H9 (cell line): ENCODE data around the gene BCAS1. TPM values are rescaled to one million over a fixed set of nuclear protein-coding genes. Genes with fewer than 3 reads are reported as not detected.

Experiments
- DNase-seq: peaks from one replicate; pipeline ENCODE4 v3.0.0-alpha.2; 2017
- H2AFZ ChIP-seq: one replicate; pipeline ENCODE4 v1.6.1; 2013; ENCODE audit warnings: mild to moderate bottlenecking, low read length, control low read depth, moderate library complexity
- H2AK5ac ChIP-seq: 2 replicates; pipeline ENCODE4 v1.6.1; 2013; ENCODE audit warnings: low read length, control low read depth, mixed read lengths; ENCODE audit not compliant: insufficient read length
- H2BK120ac ChIP-seq: one replicate; pipeline ENCODE4 v1.6.1; 2013; ENCODE audit warnings: low read depth, mild to moderate bottlenecking, low read length, control low read depth, inconsistent platforms; ENCODE audit not compliant: poor library complexity, severe bottlenecking
- H2BK12ac ChIP-seq: 2 replicates; pipeline ENCODE4 v1.6.1; 2013; ENCODE audit warnings: low read length, control low read depth, mixed read lengths, low read depth; ENCODE audit not compliant: insufficient read length
- H2BK15ac ChIP-seq: 2 replicates; pipeline ENCODE4 v1.6.1; 2013; ENCODE audit warnings: low read depth, low read length, control low read depth
- H2BK20ac ChIP-seq: one replicate; pipeline ENCODE4 v1.6.1; 2013; ENCODE audit warnings: low read depth, mild to moderate bottlenecking, low read length, control low read depth, inconsistent platforms; ENCODE audit not compliant: poor library complexity, severe bottlenecking
- H2BK5ac ChIP-seq: 2 replicates; pipeline ENCODE4 v1.6.1; 2013; ENCODE audit warnings: low read length, control low read depth, mixed read lengths; ENCODE audit not compliant: insufficient read length
- H3K14ac ChIP-seq: 2 replicates; pipeline ENCODE4 v1.6.1; 2013; ENCODE audit warnings: low read length, control low read depth; ENCODE audit not compliant: insufficient read depth
- H3K18ac ChIP-seq: 2 replicates; pipeline ENCODE4 v1.6.1; 2013; ENCODE audit warnings: low read depth, mild to moderate bottlenecking, mixed read lengths, low read length, control low read depth; ENCODE audit not compliant: insufficient read length
- H3K23ac ChIP-seq: 2 replicates; pipeline ENCODE4 v1.6.1; 2013; ENCODE audit warnings: low read length, control low read depth, mixed read lengths, low read depth; ENCODE audit not compliant: insufficient read length
- H3K23me2 ChIP-seq: 2 replicates; pipeline ENCODE4 v1.6.1; 2013; ENCODE audit warnings: low read depth, mild to moderate bottlenecking, mixed read lengths, low read length, control low read depth; ENCODE audit not compliant: insufficient read length, poor library complexity, severe bottlenecking
- H3K27ac ChIP-seq: 2 replicates; pipeline ENCODE4 v1.5.1; 2013; ENCODE audit warnings: low read length, control low read depth, mixed read lengths, low read depth; ENCODE audit not compliant: insufficient read length
- H3K27me3 ChIP-seq: 2 replicates; pipeline ENCODE4 v1.6.1; 2013; ENCODE audit warnings: low read length, control low read depth, inconsistent platforms; ENCODE audit not compliant: insufficient read depth
- H3K4ac ChIP-seq: 2 replicates; pipeline ENCODE4 v1.6.1; 2013; ENCODE audit warnings: low read depth, mild to moderate bottlenecking, control low read depth, inconsistent platforms, low read length, moderate library complexity
- H3K4me1 ChIP-seq: 2 replicates; pipeline ENCODE4 v1.6.1; 2013; ENCODE audit warnings: low read length, control low read depth, inconsistent platforms; ENCODE audit not compliant: insufficient read depth
- H3K4me2 ChIP-seq: 2 replicates; pipeline ENCODE4 v1.6.1; 2013; ENCODE audit warnings: low read length, control low read depth, mixed read lengths; ENCODE audit not compliant: insufficient read length, insufficient read depth
- H3K56ac ChIP-seq: 2 replicates; pipeline ENCODE4 v1.6.1; 2013; ENCODE audit warnings: low read depth, mild to moderate bottlenecking, mixed read lengths, low read length, control low read depth; ENCODE audit not compliant: insufficient read length
- H3K79me1 ChIP-seq: 2 replicates; pipeline ENCODE4 v1.6.1; 2013; ENCODE audit warnings: low read depth, mild to moderate bottlenecking, moderate library complexity, low read length, control low read depth, inconsistent platforms; ENCODE audit not compliant: insufficient read depth, poor library complexity, severe bottlenecking
- H3K79me2 ChIP-seq: 2 replicates; pipeline ENCODE4 v1.6.1; 2013; ENCODE audit warnings: low read length, control low read depth, inconsistent platforms; ENCODE audit not compliant: insufficient read depth
- H3K9ac ChIP-seq: 2 replicates; pipeline ENCODE4 v1.6.1; 2013; ENCODE audit warnings: low read length, control low read depth, mixed read lengths; ENCODE audit not compliant: insufficient read length; ENCODE audit errors: extremely low read depth
- H3K9me3 ChIP-seq: one replicate; pipeline ENCODE4 v1.6.1; 2013; ENCODE audit warnings: low read depth, low read length, inconsistent platforms; ENCODE audit not compliant: control insufficient read depth
- H3T11ph ChIP-seq: one replicate; pipeline ENCODE4 v1.6.1; 2013; ENCODE audit warnings: mild to moderate bottlenecking, low read length, control low read depth, inconsistent platforms
- H4K20me1 ChIP-seq: one replicate; pipeline ENCODE4 v1.6.1; 2013; ENCODE audit not compliant: control insufficient read depth, insufficient read length, insufficient read depth
- H4K5ac ChIP-seq: 2 replicates; pipeline ENCODE4 v1.6.1; 2013; ENCODE audit warnings: low read depth, mild to moderate bottlenecking, mixed read lengths, low read length, control low read depth; ENCODE audit not compliant: insufficient read length
- H4K8ac ChIP-seq: replicated peaks from 2 replicates; pipeline ENCODE4 v1.6.1; 2013; ENCODE audit warnings: low read length, control low read depth, mixed read lengths, low read depth; ENCODE audit not compliant: insufficient read length
- H4K91ac ChIP-seq: 2 replicates; pipeline ENCODE4 v1.6.1; 2013; ENCODE audit warnings: low read depth, mild to moderate bottlenecking, moderate library complexity, mixed read lengths, low read length, control low read depth; ENCODE audit not compliant: insufficient read length
- H3K27ac Mint-ChIP-seq, 3 experiments: 2 replicates in 2 of 3; 3 replicates in 1 of 3; pipeline ENCODE4 v1.8.0; 2020 to 2021; ENCODE audit warnings: mixed read lengths in 3 of 3, mild to moderate bottlenecking in 1 of 3, moderate library complexity in 1 of 3
- H3K27me3 Mint-ChIP-seq: 2 replicates; pipeline ENCODE4 v1.8.0; 2021; ENCODE audit warnings: low read depth, mild to moderate bottlenecking, moderate library complexity, mixed read lengths
- H3K36me3 Mint-ChIP-seq, 3 experiments: 2 replicates in 2 of 3; 3 replicates in 1 of 3; pipeline ENCODE4 v1.8.0; 2020 to 2021; ENCODE audit warnings: low read depth in 3 of 3, mixed read lengths in 3 of 3; ENCODE audit not compliant: insufficient read depth in 1 of 3
- H3K4me1 Mint-ChIP-seq, 2 experiments: 2 replicates each; pipeline ENCODE4 v1.8.0; 2020; ENCODE audit warnings: mixed read lengths in 2 of 2
- H3K4me3 Mint-ChIP-seq, 2 experiments: 2 replicates in 1 of 2; 3 replicates in 1 of 2; pipeline ENCODE4 v1.8.0; 2020 to 2021; ENCODE audit warnings: mild to moderate bottlenecking in 2 of 2, mixed read lengths in 2 of 2, moderate library complexity in 1 of 2
- H3K9me3 Mint-ChIP-seq, 2 experiments: 2 replicates in 1 of 2; 3 replicates in 1 of 2; pipeline ENCODE4 v1.8.0; 2020; ENCODE audit warnings: mild to moderate bottlenecking in 2 of 2, mixed read lengths in 2 of 2, moderate library complexity in 1 of 2
- total RNA-seq: library from RNA; stranded (reverse); gene quantifications from 2 replicates; pipeline ENCODE4 v1.2.1, GENCODE V29; 2021
- TF ChIP-seq, protein P1 (sequence below): fragments of 200-600 bp; sonication (generic); conservative IDR thresholded peaks from 3 replicates; pipeline ENCODE4 v1.8.0; 2021; ENCODE audit warnings: antibody characterized with exemption, mild to moderate bottlenecking

The BCAS1 gene
- total RNA-seq, 1 experiment from 2014 or later: 0.15 TPM

DNA sequence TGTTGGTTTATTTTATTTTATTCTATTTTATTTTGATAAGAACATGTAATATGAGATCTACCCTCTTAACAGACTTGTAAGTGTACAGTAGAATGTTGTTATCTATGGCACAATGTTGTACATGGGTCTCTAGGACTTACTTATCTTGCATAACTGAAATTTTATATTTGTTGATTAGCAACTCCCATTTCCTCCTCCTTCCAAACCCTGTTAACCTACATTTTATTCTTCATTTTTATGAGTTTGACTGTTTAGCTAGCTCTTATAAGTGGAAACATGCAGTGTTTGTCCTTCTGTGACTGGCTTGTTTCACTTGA lies 37.9 kb upstream of the BCAS1 start:
- H3K27ac ChIP-seq: no peak overlapping the region
- H3K4me2 ChIP-seq: no peak overlapping the region
- no peak overlapping the region for H2AK5ac ChIP-seq
- H3K23ac ChIP-seq: no peak overlapping the region
- H3K36me3 Mint-ChIP-seq: no peaks in the 10 kb centered on the region
- H3K9me3 Mint-ChIP-seq: no peaks in the 10 kb centered on the region
- H3K79me1 ChIP-seq: no peaks in the 10 kb centered on the region
- H4K5ac ChIP-seq: no peak overlapping the region
- no peak overlapping the region for H2AFZ ChIP-seq
- H3K23me2 ChIP-seq: no peaks in the 10 kb centered on the region
- H2BK12ac ChIP-seq: no peak overlapping the region
- H2BK5ac ChIP-seq: no peak overlapping the region
- no peak overlapping the region for H3K4me3 Mint-ChIP-seq
- H4K8ac ChIP-seq: no peak overlapping the region
- no peak overlapping the region for H4K91ac ChIP-seq
- H3K9me3 ChIP-seq: no peaks in the 10 kb centered on the region
- no peak overlapping the region for H3K14ac ChIP-seq
- H2BK20ac ChIP-seq: no peak overlapping the region
- no peak overlapping the region for H3K56ac ChIP-seq
- no peak overlapping the region for H3K9ac ChIP-seq
- H3T11ph ChIP-seq: no peak overlapping the region
- TF ChIP-seq, protein P1, sequence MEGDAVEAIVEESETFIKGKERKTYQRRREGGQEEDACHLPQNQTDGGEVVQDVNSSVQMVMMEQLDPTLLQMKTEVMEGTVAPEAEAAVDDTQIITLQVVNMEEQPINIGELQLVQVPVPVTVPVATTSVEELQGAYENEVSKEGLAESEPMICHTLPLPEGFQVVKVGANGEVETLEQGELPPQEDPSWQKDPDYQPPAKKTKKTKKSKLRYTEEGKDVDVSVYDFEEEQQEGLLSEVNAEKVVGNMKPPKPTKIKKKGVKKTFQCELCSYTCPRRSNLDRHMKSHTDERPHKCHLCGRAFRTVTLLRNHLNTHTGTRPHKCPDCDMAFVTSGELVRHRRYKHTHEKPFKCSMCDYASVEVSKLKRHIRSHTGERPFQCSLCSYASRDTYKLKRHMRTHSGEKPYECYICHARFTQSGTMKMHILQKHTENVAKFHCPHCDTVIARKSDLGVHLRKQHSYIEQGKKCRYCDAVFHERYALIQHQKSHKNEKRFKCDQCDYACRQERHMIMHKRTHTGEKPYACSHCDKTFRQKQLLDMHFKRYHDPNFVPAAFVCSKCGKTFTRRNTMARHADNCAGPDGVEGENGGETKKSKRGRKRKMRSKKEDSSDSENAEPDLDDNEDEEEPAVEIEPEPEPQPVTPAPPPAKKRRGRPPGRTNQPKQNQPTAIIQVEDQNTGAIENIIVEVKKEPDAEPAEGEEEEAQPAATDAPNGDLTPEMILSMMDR: no peak
- no peak for DNase-seq
- no peak overlapping the region for H3K27ac Mint-ChIP-seq
- no peaks in the 10 kb centered on the region; the same call in 1 of the 2 replicates for H3K27me3 Mint-ChIP-seq
- H3K79me2 ChIP-seq: no peaks in the 10 kb centered on the region
- H3K4ac ChIP-seq: no peak overlapping the region
- no peaks in the 10 kb centered on the region for H4K20me1 ChIP-seq
- no peak overlapping the region for H2BK15ac ChIP-seq
- H3K4me1 ChIP-seq: no peaks in the 10 kb centered on the region; the same call in 1 of the 2 replicates
- H3K4me1 Mint-ChIP-seq: peaks cover 3 to 4% of the 10 kb centered on the region in 2 experiments; a peak in 2 of 4 replicates
- no peak overlapping the region for H3K18ac ChIP-seq
- H3K27me3 ChIP-seq: no peaks in the 10 kb centered on the region
- H2BK120ac ChIP-seq: no peak overlapping the region
